HUES64 (cell line): Measurements from ENCODE around the gene AKNA.

Source experiments
- H3K27ac ChIP-seq: 2 replicates; pipeline ENCODE4 v1.7.0; 2013; ENCODE audit warnings: low read depth, low read length, inconsistent platforms
- H3K27me3 ChIP-seq: 2 replicates; pipeline ENCODE4 v1.6.1; 2013; ENCODE audit warnings: mild to moderate bottlenecking, low read length; ENCODE audit not compliant: insufficient read depth
- H3K36me3 ChIP-seq: 2 replicates; pipeline ENCODE4 v1.6.1; 2013; ENCODE audit warnings: mild to moderate bottlenecking, low read length; ENCODE audit not compliant: insufficient read depth
- H3K4me1 ChIP-seq: 2 replicates; pipeline ENCODE4 v1.6.1; 2013; ENCODE audit warnings: mild to moderate bottlenecking, low read length, moderate library complexity; ENCODE audit not compliant: insufficient read depth
- H3K4me3 ChIP-seq: 2 replicates; pipeline ENCODE4 v1.5.1; 2013; ENCODE audit warnings: mild to moderate bottlenecking, low read length, moderate library complexity
- H3K9ac ChIP-seq: 2 replicates; pipeline ENCODE4 v1.6.1; 2013; ENCODE audit warnings: mild to moderate bottlenecking, low read depth, low read length
- H3K9me3 ChIP-seq: 2 replicates; pipeline ENCODE4 v1.6.1; 2013; ENCODE audit warnings: low read depth, low read length; ENCODE audit not compliant: insufficient read depth
- WGBS: fragments of 150-250, 120-280 bp; methylation state at CpG from one replicate; pipeline ENCODE4 v1.1.7; 2013; ENCODE audit warnings: missing lambda C conversion rate; 5-methylcytosine and 5-hydroxymethylcytosine counted together

The AKNA gene

GRCh38 chr9:114414346-114414745 lies 26.6 kb upstream of the AKNA start:
- Histone ChIP-seq H3K27me3 (no peaks in the 10 kb centered on the region), H3K9ac (no peak overlapping the region), H3K36me3 (no peaks in the 10 kb centered on the region), H3K4me3 (no peak overlapping the region), H3K27ac (no peak overlapping the region), H3K9me3 (no peaks in the 10 kb centered on the region), H3K4me1 (peaks cover 11% of the 10 kb centered on the region; the same call in 1 of the 2 replicates)
- WGBS: 93% methylated on average over 2 of the region's 2 CpGs

GRCh38 chr9:114413861-114414301 lies 26.1 kb upstream of the AKNA start:
- Histone ChIP-seq H3K4me3 (no peak overlapping the region), H3K9ac (0 out of 2 replicates have a peak overlapping the region, but pooled peaks have one; percentile 6), H3K4me1 (peaks cover 11% of the 10 kb centered on the region), H3K36me3 (no peaks in the 10 kb centered on the region), H3K27me3 (no peaks in the 10 kb centered on the region), H3K9me3 (no peaks in the 10 kb centered on the region), H3K27ac (no peak overlapping the region)
- WGBS: 47% methylated on average over 5 of the region's 5 CpGs

- H3K9ac ChIP-seq: no peak overlapping the region
- H3K27me3 ChIP-seq: no peaks in the 10 kb centered on the region
- 91% methylated on average over 12 of the region's 12 CpGs for WGBS
- H3K36me3 ChIP-seq: no peaks in the 10 kb centered on the region
- H3K27ac ChIP-seq: no peak overlapping the region
- H3K4me1 ChIP-seq: peaks cover 11% of the 10 kb centered on the region
- no peak overlapping the region for H3K4me3 ChIP-seq
- no peaks in the 10 kb centered on the region for H3K9me3 ChIP-seq
These were observed 24.4 kb upstream of the AKNA start for GRCh38 chr9:114412048-114412683.

- 95% methylated on average over 6 of the region's 6 CpGs for WGBS
- Histone ChIP-seq H3K9me3 (no peaks in the 10 kb centered on the region), H3K9ac (no peak overlapping the region), H3K36me3 (no peaks in the 10 kb centered on the region), H3K27me3 (no peaks in the 10 kb centered on the region), H3K4me3 (no peak overlapping the region), H3K4me1 (peaks cover 11% of the 10 kb centered on the region), H3K27ac (no peak overlapping the region)
These were observed 23.7 kb upstream of the AKNA start for GRCh38 chr9:114411452-114411851.

- no peaks in the 10 kb centered on the region for H3K27me3 ChIP-seq
- H3K9ac ChIP-seq: no peak overlapping the region
These were observed 23.1 kb upstream of the AKNA start for GRCh38 chr9:114410910-114411309.

GRCh38 chr9:114409842-114410241 lies 22.1 kb upstream of the AKNA start:
- peaks cover 11% of the 10 kb centered on the region for H3K4me1 ChIP-seq
- H3K27ac ChIP-seq: no peak overlapping the region
- H3K27me3 ChIP-seq: no peaks in the 10 kb centered on the region
- H3K4me3 ChIP-seq: no peak overlapping the region
- no peaks in the 10 kb centered on the region for H3K36me3 ChIP-seq
- H3K9ac ChIP-seq: no peak overlapping the region
- no peaks in the 10 kb centered on the region for H3K9me3 ChIP-seq
- 89% methylated on average over 5 of the region's 5 CpGs for WGBS

More at GRCh38 chr9:114410910-114411309, 23.1 kb upstream of the AKNA start:
- H3K4me3 ChIP-seq: no peak overlapping the region
- no peaks in the 10 kb centered on the region for H3K9me3 ChIP-seq
- WGBS: 96% methylated on average over 8 of the region's 8 CpGs
- no peaks in the 10 kb centered on the region for H3K36me3 ChIP-seq
- no peak overlapping the region for H3K27ac ChIP-seq
- peaks cover 11% of the 10 kb centered on the region for H3K4me1 ChIP-seq

GRCh38 chr9:114409103-114409780 lies 21.5 kb upstream of the AKNA start:
- no peak overlapping the region for H3K4me3 ChIP-seq
- H3K27ac ChIP-seq: no peak overlapping the region
- H3K9ac ChIP-seq: no peak overlapping the region
- H3K9me3 ChIP-seq: no peaks in the 10 kb centered on the region
- 69% methylated on average over 11 of the region's 11 CpGs for WGBS
- no peaks in the 10 kb centered on the region for H3K36me3 ChIP-seq
- no peaks in the 10 kb centered on the region for H3K27me3 ChIP-seq
- peaks cover 10% of the 10 kb centered on the region for H3K4me1 ChIP-seq

GRCh38 chr9:114408645-114409044 lies 20.9 kb upstream of the AKNA start:
- Histone ChIP-seq H3K9ac (no peak overlapping the region), H3K27me3 (no peaks in the 10 kb centered on the region), H3K36me3 (no peaks in the 10 kb centered on the region), H3K4me1 (peaks cover 4% of the 10 kb centered on the region), H3K9me3 (no peaks in the 10 kb centered on the region), H3K4me3 (no peak overlapping the region), H3K27ac (no peak overlapping the region)
- 81% methylated on average over 7 of the region's 7 CpGs for WGBS

GRCh38 chr9:114407889-114408288 lies 20.1 kb upstream of the AKNA start:
- Histone ChIP-seq H3K27ac (no peak overlapping the region), H3K9me3 (no peaks in the 10 kb centered on the region), H3K9ac (no peak overlapping the region), H3K4me3 (no peak overlapping the region), H3K4me1 (no peaks in the 10 kb centered on the region; the same call in 1 of the 2 replicates), H3K27me3 (no peaks in the 10 kb centered on the region), H3K36me3 (no peaks in the 10 kb centered on the region)
- 83% methylated on average over 5 of the region's 5 CpGs for WGBS

GRCh38 chr9:114406441-114406840 lies 18.7 kb upstream of the AKNA start:
- Histone ChIP-seq H3K36me3 (no peaks in the 10 kb centered on the region), H3K9me3 (no peaks in the 10 kb centered on the region), H3K27me3 (no peaks in the 10 kb centered on the region), H3K9ac (no peak overlapping the region), H3K4me1 (no peaks in the 10 kb centered on the region; the same call in 1 of the 2 replicates), H3K4me3 (no peak overlapping the region), H3K27ac (no peak overlapping the region)
- 91% methylated on average over 13 of the region's 13 CpGs for WGBS

- no peaks in the 10 kb centered on the region for H3K9me3 ChIP-seq
- H3K4me1 ChIP-seq: no peaks in the 10 kb centered on the region; the same call in 1 of the 2 replicates
- WGBS: 40% methylated on average over 15 of the region's 15 CpGs
- H3K27me3 ChIP-seq: no peaks in the 10 kb centered on the region
- no peak overlapping the region for H3K9ac ChIP-seq
- H3K4me3 ChIP-seq: no peak overlapping the region
- H3K27ac ChIP-seq: no peak overlapping the region
- H3K36me3 ChIP-seq: no peaks in the 10 kb centered on the region
These were observed 17.7 kb upstream of the AKNA start for GRCh38 chr9:114405294-114406034.
